ENCODE results near the gene IRF9. TPM values are rescaled to one million over a fixed set of nuclear protein-coding genes. Genes with fewer than 3 reads are reported as not detected.

The IRF9 gene
- total and polyA plus RNA-seq, 2 experiments from 2014 or later, result 8.2 to 8.4 TPM

DNA sequence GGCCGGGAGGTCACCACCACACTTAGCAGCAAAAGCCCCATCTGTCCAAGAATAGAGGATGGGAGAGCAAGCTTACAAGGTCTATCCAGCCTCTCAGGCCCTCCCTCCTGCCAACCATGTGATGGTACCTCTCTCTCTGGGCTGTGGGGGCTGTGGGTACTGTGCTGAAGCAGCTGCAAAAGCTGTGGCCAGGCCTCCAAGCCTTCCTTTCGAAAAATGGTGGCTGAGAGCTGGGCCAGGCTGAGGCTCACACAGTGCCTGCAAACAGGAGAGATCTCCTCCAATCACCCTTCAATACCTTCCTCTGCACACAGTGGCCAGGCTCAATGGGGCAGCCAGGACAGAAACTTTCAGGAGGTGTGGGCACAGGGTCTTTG, 26.5 kb downstream of the IRF9 start:
- TF ChIP-seq, protein P1, sequence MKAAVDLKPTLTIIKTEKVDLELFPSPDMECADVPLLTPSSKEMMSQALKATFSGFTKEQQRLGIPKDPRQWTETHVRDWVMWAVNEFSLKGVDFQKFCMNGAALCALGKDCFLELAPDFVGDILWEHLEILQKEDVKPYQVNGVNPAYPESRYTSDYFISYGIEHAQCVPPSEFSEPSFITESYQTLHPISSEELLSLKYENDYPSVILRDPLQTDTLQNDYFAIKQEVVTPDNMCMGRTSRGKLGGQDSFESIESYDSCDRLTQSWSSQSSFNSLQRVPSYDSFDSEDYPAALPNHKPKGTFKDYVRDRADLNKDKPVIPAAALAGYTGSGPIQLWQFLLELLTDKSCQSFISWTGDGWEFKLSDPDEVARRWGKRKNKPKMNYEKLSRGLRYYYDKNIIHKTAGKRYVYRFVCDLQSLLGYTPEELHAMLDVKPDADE (IDR thresholded peaks at IDR 0.05), result no peak
- TF ChIP-seq STAT1 (IDR thresholded peaks at IDR 0.05; ENCODE audit: unreplicated experiment) (no peak), JUNB (IDR thresholded peaks at IDR 0.05; ENCODE audit: unreplicated experiment) (no peak), NANOG (IDR thresholded peaks at IDR 0.05; ENCODE audit: borderline replicate concordance) (no peak), ZNF331 (CRISPR knock-in tag; IDR thresholded peaks at IDR 0.05; ENCODE audit: low read depth) (no peak), ZNF462 (CRISPR knock-in tag; IDR thresholded peaks at IDR 0.05) (no peak), ZNF114 (CRISPR knock-in tag; IDR thresholded peaks at IDR 0.05) (no peak)
- peaks cover 24% of the 10 kb centered on the region for H3K27me3 Mint-ChIP-seq (ENCODE audit: insufficient read depth, low read depth, poor library complexity)
- H2AFZ ChIP-seq, result no peak overlapping the region
- H3K27ac Mint-ChIP-seq, result no peak overlapping the region
- H3K79me2 ChIP-seq (replicated peaks; ENCODE audit: insufficient read depth), result peaks cover 13% of the 10 kb centered on the region; the same call in 1 of the 2 replicates
- H3F3A ChIP-seq (replicated peaks; ENCODE audit: low read depth), result no peaks in the 10 kb centered on the region; the same call in 1 of the 2 replicates
- H3K4me1 Mint-ChIP-seq, result peaks cover 17% of the 10 kb centered on the region
- peaks cover 1% of the 10 kb centered on the region; the same call in 2 of the 3 replicates for H3K9me3 Mint-ChIP-seq
- DNase-seq (ENCODE audit: low spot score) (no peak), ATAC-seq (no peak)
- H3K36me3 ChIP-seq (ENCODE audit: insufficient read depth), result no peaks in the 10 kb centered on the region; the same call in 1 of the 2 replicates
- peaks cover 6% of the 10 kb centered on the region for H4K20me1 ChIP-seq (replicated peaks; ENCODE audit: insufficient read depth)
- H3K4me2 ChIP-seq, result peak overlapping the region; percentile 94
- peaks cover 72% of the 10 kb centered on the region for H3K36me3 Mint-ChIP-seq (ENCODE audit: low read depth)
- H3K4me1 ChIP-seq (ENCODE audit: insufficient read depth), result peaks cover 10% of the 10 kb centered on the region
- H3K4me3 ChIP-seq, result peak overlapping the region; percentile 94
- H3K27me3 ChIP-seq (ENCODE audit: insufficient read depth), result no peaks in the 10 kb centered on the region
- peak overlapping the region; percentile 96 for H3K4me3 Mint-ChIP-seq
- no peak overlapping the region for H3K27ac ChIP-seq (ENCODE audit: low read depth)
- no peaks in the 10 kb centered on the region for H3K9me2 ChIP-seq (ENCODE audit: insufficient read depth)

Data from GM23338 (cell line).